CD4-positive, alpha-beta T cell (primary cell): ENCODE data around the gene GMEB2. TPM values are rescaled to one million over a fixed set of nuclear protein-coding genes. Genes with fewer than 3 reads are reported as not detected.

Experiments
- ATAC-seq: fragments of 200-7000 bp; cut with Tn5 transposase; one replicate; pipeline ENCODE4 v1.10.0; 2022; ENCODE audit warnings: mild to moderate bottlenecking; ENCODE audit not compliant: poor library complexity
- CTCF ChIA-PET: fragments of 350-600 bp; sonication (Branson Sonifier 250); formaldehyde crosslinking; loops from one replicate; lab custom pipeline; 2021; ENCODE audit warnings: antibody characterized with exemption, inconsistent platforms; lab: Charles Lee
- POLR2A ChIA-PET: fragments of 350-600 bp; sonication (Branson Sonifier 250); formaldehyde crosslinking; loops from one replicate; lab custom pipeline; 2021; ENCODE audit warnings: antibody characterized with exemption, inconsistent platforms; lab: Charles Lee
- DNase-seq, 14 experiments: peaks; one replicate each; pipeline ENCODE4 v3.0.0-alpha.2; 2013 to 2020; ENCODE audit warnings: mixed read lengths in 2 of 14
- H3K27ac ChIP-seq, 2 donors: one replicate each; pipeline versions ENCODE4 v1.5.1 to v1.7.0; 2013; ENCODE audit warnings: low read length in 2 of 2, low read depth in 1 of 2, mild to moderate bottlenecking in 1 of 2
- H3K27me3 ChIP-seq, 2 experiments: 1 replicate in 1 of 2; 2 replicates in 1 of 2; pipeline versions ENCODE4 v1.6.1 to v1.7.0; 2013; ENCODE audit warnings: low read length in 2 of 2, control low read depth in 1 of 2, mild to moderate bottlenecking in 1 of 2, moderate library complexity in 1 of 2; ENCODE audit not compliant: insufficient read depth in 2 of 2, control insufficient read depth in 1 of 2
- H3K36me3 ChIP-seq: one replicate; pipeline ENCODE4 v1.6.1; 2013; ENCODE audit warnings: low read length, control low read depth; ENCODE audit not compliant: insufficient read depth
- H3K4me1 ChIP-seq: one replicate; pipeline ENCODE4 v1.6.1; 2013; ENCODE audit warnings: low read length, control low read depth; ENCODE audit not compliant: insufficient read depth
- H3K4me3 ChIP-seq: one replicate; pipeline ENCODE4 v1.5.1; 2013; ENCODE audit warnings: mild to moderate bottlenecking, low read length, moderate library complexity
- H3K9me3 ChIP-seq, 2 experiments: 1 replicate in 1 of 2; 2 replicates in 1 of 2; pipeline versions ENCODE4 v1.6.1 to v1.7.0; 2013; ENCODE audit warnings: low read length in 2 of 2, mild to moderate bottlenecking in 2 of 2, control low read depth in 1 of 2, moderate library complexity in 1 of 2; ENCODE audit not compliant: control insufficient read depth in 1 of 2, insufficient read depth in 1 of 2
- H3K27ac Mint-ChIP-seq: one replicate; pipeline ENCODE4 v1.8.0; 2020; ENCODE audit warnings: mixed read lengths
- H3K27me3 Mint-ChIP-seq: one replicate; pipeline ENCODE4 v1.8.0; 2021; ENCODE audit warnings: mixed read lengths
- H3K36me3 Mint-ChIP-seq: one replicate; pipeline ENCODE4 v1.8.0; 2021; ENCODE audit warnings: low read depth, mixed read lengths
- H3K4me1 Mint-ChIP-seq: one replicate; pipeline ENCODE4 v1.8.0; 2021; ENCODE audit warnings: low read depth, mixed read lengths
- H3K4me3 Mint-ChIP-seq: one replicate; pipeline ENCODE4 v1.8.0; 2020; ENCODE audit warnings: mild to moderate bottlenecking, mixed read lengths
- H3K9me3 Mint-ChIP-seq: one replicate; pipeline ENCODE4 v1.8.0; 2020; ENCODE audit warnings: mixed read lengths
- intact Hi-C, 2 experiments: fragments of 100-400 bp; cut with DNase I in 1 of 2; cut with micrococcal nuclease in 1 of 2; formaldehyde crosslinking; loops; one replicate each; pipeline versions ENCODE4 v1.15.1 to v1.9.0; 2023 to 2025; cut with DNase I, micrococcal nuclease
- total RNA-seq, 174 experiments: library from RNA in 2 of 174; stranded (reverse) in 2 of 174; gene quantifications; one replicate each; pipeline ENCODE4 v1.2.3 and lab custom pipeline; 2021 to 2026
- TF ChIP-seq, protein P1 (sequence below): fragments of 200-600 bp; IDR thresholded peaks from one replicate; pipeline ENCODE4 v1.8.0; 2022; ENCODE audit warnings: antibody characterized with exemption, mild to moderate bottlenecking

Gene GMEB2
- total RNA-seq, 2 experiments from 2014 or later: 32.9 to 34.0 TPM

DNA sequence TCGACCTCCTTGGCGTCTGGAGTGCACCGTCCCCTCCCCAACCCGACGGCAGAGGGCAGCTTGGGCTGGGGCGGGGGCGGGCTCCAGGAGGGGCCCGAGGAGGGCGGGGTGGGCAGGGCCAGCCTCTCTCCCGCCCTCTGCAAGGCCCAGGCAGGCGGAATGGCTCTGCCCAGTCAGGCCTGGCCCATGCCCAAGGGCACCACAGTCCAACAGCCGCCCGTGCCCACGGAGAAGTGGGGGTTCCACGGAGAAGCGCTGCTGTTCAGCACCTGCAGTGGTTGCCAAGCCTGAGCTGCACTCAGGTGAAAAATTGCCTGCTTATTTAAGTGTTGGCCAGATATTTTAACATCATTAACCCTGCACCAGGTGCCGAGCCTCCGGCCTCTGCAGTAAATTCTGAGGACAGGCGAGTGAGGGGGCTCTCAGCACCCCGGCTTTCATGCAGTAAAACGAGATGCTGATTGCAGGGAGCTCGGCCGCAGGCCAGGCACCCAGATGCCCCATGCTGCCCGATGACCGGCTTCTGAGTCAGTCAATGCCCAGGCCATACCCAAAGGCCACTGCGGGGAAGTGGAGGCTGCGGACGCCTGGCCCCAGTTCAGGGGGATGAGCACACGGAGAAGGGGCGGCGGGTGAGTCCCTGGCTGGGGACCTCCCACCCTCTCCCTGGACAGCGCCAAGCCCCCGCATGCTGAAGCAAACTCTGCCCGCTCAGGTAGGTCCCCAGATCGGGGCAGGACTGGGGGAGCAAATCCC, 79.0 kb downstream of the GMEB2 start, which contains the start of gene SRMS:
SRMS (minus strand) TSS at position 25 of the 756 bp plus-strand sequence. CDS start 286 bp downstream, outside the sequence.
- CTCF ChIA-PET: no interaction called here
- Mint-ChIP-seq H3K27ac (no peak within 1 kb of the TSS), H3K36me3 (no peaks in the 10 kb centered on the region), H3K4me3 (no peak within 1 kb of the TSS), H3K9me3 (no peaks in the 10 kb centered on the region), H3K27me3 (no peaks in the 10 kb centered on the region), H3K4me1 (peaks cover 14% of the 10 kb centered on the region)
- ATAC-seq (no peak), DNase-seq (no peak)
- no peak within 1 kb of the TSS for H3K27ac ChIP-seq
- H3K4me1 ChIP-seq: peaks cover 19% of the 10 kb centered on the region
- H3K4me3 ChIP-seq: no peak within 1 kb of the TSS
- intact Hi-C loops: no loop called here
- H3K9me3 ChIP-seq: no peaks in the 10 kb centered on the region
- TF ChIP-seq, protein P1, sequence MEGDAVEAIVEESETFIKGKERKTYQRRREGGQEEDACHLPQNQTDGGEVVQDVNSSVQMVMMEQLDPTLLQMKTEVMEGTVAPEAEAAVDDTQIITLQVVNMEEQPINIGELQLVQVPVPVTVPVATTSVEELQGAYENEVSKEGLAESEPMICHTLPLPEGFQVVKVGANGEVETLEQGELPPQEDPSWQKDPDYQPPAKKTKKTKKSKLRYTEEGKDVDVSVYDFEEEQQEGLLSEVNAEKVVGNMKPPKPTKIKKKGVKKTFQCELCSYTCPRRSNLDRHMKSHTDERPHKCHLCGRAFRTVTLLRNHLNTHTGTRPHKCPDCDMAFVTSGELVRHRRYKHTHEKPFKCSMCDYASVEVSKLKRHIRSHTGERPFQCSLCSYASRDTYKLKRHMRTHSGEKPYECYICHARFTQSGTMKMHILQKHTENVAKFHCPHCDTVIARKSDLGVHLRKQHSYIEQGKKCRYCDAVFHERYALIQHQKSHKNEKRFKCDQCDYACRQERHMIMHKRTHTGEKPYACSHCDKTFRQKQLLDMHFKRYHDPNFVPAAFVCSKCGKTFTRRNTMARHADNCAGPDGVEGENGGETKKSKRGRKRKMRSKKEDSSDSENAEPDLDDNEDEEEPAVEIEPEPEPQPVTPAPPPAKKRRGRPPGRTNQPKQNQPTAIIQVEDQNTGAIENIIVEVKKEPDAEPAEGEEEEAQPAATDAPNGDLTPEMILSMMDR: no peak
- H3K36me3 ChIP-seq: no peaks in the 10 kb centered on the region
- POLR2A ChIA-PET: no interaction called here
- peaks cover 3 to 5% of the 10 kb centered on the region in 2 experiments for H3K27me3 ChIP-seq

DNA sequence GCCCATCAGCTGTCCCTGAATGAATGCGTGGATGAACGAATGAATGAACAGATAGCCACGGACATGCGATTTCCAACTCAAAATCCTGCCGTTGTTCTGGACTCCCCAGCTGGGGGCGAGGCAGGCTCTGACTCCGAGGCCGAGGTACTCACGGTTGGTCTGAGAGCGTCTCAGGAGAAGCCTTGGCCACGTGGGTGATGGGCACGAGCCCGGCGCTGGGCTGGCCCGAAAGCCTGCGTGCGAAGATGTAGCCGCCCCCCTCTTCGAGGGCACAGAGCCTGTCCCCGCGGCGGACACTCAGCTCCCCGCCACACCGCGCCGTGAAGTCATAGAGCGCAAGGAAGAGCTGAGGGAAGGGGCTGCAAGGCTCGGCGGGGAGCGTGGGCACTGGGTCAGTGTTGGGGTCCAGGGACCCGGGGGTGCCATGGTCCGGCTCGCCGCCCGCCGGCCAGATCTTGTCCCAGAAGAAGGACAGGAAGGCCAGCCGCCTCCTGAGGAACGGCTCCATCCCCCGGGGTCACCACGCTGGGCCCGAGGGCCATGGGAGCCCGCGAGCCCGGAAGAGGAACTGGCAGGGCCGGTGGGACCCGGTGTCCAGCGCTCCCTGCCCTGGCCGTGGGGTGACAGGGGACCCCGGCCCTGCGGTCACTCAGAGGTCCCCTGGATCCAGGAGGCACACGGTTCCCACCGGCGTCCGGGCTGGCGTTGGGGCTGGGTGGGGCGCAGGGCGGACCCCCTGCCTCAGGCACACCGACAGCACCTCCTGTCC, 79.8 kb downstream of the GMEB2 start:
- Histone ChIP-seq H3K27ac (no peak overlapping the region), H3K27me3 (peaks cover 3 to 5% of the 10 kb centered on the region in 2 experiments), H3K4me1 (peaks cover 15% of the 10 kb centered on the region), H3K36me3 (no peaks in the 10 kb centered on the region), H3K9me3 (no peaks in the 10 kb centered on the region), H3K4me3 (no peak overlapping the region)
- intact Hi-C loops: no loop called here
- Mint-ChIP-seq H3K27me3 (no peaks in the 10 kb centered on the region), H3K27ac (no peak overlapping the region), H3K9me3 (no peaks in the 10 kb centered on the region), H3K4me3 (no peak overlapping the region), H3K36me3 (no peaks in the 10 kb centered on the region), H3K4me1 (peaks cover 7% of the 10 kb centered on the region)
- TF ChIP-seq, protein P1: no peak
- no peak for DNase-seq
- CTCF ChIA-PET: no interaction called here
- POLR2A ChIA-PET: interaction anchor here (1.1 to 1.2 kb wide), 2 partner anchors 9 to 26 kb away, joined by 3 to 4 read pairs; partner anchors contain the start of gene PTK6
- no peak for ATAC-seq

DNA sequence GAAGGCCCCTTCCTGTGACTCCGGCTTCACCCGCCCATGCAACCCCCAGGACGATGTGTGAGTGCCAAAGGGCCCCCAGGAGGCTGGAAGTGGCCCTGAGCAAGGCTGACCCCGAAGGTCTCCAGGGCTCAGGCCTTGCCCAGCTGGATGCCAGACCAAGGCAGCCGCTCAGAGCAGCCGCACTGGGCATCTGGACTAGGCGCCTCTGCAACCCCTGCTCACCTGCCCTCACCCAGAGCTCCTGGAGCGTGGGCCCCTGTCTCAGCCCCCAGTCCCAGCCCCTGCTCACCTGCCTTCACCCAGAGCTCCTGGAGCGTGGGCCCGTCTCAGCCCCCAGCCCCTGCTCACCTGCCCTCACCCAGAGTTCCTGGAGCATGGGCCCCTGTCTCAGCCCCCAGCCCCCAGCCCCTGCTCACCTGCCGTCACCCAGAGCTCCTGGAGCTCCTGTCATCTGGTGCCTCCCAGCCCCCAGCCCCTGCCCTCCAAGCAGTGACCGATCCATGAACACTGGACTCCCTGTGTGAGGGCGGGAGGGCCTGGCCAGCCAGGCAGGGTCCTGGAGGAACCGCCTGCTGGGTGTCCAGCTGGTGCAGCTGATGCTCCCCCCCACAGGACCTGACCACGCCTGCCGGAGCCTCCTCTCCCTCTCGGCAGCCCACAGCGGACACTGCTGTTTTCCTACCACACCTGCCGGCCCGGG, 80.5 kb downstream of the GMEB2 start:
- Mint-ChIP-seq H3K4me3 (no peak overlapping the region), H3K27me3 (no peaks in the 10 kb centered on the region), H3K4me1 (peaks cover 5% of the 10 kb centered on the region), H3K9me3 (no peaks in the 10 kb centered on the region), H3K36me3 (no peaks in the 10 kb centered on the region), H3K27ac (no peak overlapping the region)
- H3K9me3 ChIP-seq: no peaks in the 10 kb centered on the region
- ChIA-PET CTCF (no interaction called here), POLR2A (interaction anchor here (0.5 to 1.2 kb wide), 3 partner anchors 9 to 112 kb away, joined by 3 to 4 read pairs (median 3); partner anchors contain the start of genes PTK6 and RTEL1)
- H3K27ac ChIP-seq: no peak overlapping the region
- TF ChIP-seq, protein P1: no peak
- intact Hi-C loops: no loop called here
- H3K4me1 ChIP-seq: peaks cover 11% of the 10 kb centered on the region
- peaks cover 3 to 5% of the 10 kb centered on the region in 2 experiments for H3K27me3 ChIP-seq
- H3K4me3 ChIP-seq: no peak overlapping the region
- DNase-seq (no peak), ATAC-seq (no peak)
- H3K36me3 ChIP-seq: no peaks in the 10 kb centered on the region
